22Rv1 (cell line): ENCODE data around the gene NECTIN3.

Experiments used
- H3K27ac ChIP-seq: fragments of 450-650 bp; 2 replicates; pipeline ENCODE4 v1.5.1; 2017
- CTCF ChIP-seq: fragments of 450-650 bp; IDR thresholded peaks from 2 replicates; pipeline ENCODE4 v1.5.1; 2017; ENCODE audit warnings: mild to moderate bottlenecking
- ZFX ChIP-seq: fragments of 450-650 bp; IDR thresholded peaks from 2 replicates; pipeline ENCODE4 v1.6.1; 2017; ENCODE audit warnings: antibody characterized with exemption, borderline replicate concordance

The NECTIN3 gene

GRCh38 chr3:111241960-111242359 is 170.3 kb downstream of the NECTIN3 start:
- TF ChIP-seq ZFX (no peak), CTCF (no peak)
- no peak overlapping the region for H3K27ac ChIP-seq
